HG02642 (cell line): Measurements from ENCODE around the gene MRPS35.
"Not testable (repeated sequence)": the region's sequence is repeated elsewhere in the genome, so short reads cannot be mapped to it uniquely, and the experiment has no call there.

Experiments
- ATAC-seq: cut with Tn5 transposase; IDR thresholded peaks from one replicate; pipeline ENCODE4 v1.9.1; 2021; ENCODE audit warnings: mild to moderate bottlenecking; ENCODE audit not compliant: unreplicated experiment, poor library complexity

Gene MRPS35

DNA sequence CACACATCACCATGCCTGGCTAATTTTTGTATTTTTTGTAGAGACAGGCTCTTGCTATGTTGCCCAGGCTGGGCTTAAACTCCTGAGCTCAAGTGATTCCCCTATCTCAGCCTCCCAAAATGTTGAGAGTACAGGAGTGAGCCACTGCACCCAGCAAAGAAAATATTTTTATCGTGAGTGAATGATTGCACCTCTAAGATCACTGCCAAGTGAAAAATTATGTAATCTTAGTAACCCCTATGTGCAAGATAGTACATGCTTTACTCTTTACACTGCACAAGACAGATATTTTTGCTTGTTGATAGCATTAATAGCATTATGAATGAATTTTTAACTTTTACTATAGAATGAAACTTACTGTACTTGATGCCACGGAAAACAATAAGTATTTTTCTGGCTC is 3.4 kb upstream of the MRPS35 start:
- ATAC-seq: no peak

DNA sequence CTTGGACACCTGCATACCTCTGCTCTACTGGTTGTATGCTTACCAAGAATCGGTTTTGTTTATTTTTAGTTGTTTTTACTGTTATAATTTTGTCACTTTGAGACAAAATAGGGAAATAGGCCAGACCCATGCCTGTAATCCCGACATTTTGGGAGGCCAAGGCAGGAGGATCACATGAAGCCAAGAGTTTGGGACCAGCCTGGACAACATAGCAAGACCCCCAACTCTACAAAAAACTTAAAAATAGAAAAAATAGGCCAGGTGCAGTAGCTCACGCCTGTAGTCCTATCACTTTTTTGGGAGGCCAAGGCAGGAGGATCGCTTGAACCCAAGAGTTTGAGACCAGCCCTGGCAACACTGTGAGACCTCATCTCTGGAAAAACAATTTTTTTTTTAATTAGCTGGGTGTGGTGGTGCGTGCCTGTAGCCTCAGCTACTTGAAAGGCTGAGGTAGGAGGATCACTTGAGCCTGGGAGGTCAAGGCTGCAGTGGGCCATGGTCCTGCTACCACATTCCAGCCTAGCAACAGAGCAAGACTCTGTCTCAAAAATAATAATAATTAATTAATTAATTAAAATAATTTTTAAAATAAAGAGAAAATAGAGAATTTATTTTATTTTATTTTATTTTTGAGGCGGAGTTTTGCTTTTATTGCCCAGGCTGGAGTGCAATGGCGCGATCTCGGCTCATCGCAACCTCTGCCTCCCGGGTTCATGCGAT is 1.3 kb upstream of the MRPS35 start:
- no peak for ATAC-seq

DNA sequence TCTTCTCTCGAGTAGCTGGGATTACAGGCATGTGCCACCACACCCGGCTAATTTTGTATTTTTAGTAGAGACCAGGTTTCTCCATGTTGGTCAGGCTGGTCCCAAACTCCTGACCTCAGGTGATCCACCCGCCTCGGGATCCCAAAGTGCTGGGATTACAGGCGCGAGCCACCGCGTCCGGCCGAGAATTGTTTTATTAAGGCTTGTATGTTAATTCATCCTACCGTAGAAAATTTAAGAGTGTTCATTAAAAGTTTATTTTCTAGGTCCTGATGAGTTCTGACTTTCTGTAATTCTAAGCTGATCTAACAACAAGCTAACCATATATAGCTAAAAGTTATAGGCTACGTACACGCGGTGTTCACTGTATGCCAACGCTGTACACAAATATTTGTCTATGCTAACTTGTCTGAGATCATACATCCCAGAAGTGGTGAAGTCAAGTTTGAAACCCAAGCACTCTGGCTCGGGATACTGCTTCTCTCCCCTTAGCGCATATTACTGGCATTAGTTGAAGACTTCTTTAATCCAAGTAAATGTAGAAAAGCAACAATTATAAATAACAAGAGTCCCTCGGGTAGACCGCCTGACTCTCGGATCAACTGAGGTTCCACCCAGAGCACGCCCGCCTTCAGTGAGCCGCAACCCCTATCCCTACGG is 570 bp upstream of the MRPS35 start:
- ATAC-seq: peak; percentile 45

DNA sequence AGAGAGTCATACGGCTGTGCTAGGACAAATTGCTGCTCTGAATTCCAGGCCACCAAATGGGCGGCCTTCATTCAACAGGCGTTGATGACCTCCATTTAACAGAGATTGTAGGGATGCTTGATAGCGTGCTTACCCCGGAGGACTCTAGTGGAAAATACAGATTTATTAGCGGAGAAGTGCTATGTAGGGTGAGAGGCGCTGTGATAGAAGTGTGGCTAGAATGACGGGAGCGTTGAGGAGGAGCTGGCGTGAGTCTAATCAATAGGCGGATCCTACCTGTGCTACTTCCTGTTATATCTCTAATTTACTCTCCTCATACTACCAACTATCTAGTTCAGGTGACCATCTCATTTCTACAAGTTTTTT is 668 bp downstream of the MRPS35 start:
- ATAC-seq: peak; percentile 20

DNA sequence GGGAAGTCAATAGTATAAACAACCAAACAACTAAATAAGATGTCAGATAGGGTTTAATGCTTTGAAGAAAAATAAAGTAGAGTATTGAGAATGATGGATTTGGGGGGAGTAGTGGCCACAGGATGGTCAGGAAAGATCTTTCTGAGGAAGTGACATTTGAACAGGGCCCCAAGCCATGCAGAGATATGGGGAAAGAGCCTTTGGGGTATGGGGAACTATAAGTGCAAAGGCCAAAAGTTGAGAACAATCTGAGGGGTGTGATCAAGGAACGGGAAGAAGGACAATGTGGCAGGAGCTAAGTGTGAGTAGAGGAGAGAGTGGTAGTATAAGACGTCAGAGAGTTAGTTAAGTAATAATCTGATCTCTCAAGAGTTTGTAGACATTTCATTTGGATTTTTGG is 1.3 kb downstream of the MRPS35 start:
- ATAC-seq: no peak

DNA sequence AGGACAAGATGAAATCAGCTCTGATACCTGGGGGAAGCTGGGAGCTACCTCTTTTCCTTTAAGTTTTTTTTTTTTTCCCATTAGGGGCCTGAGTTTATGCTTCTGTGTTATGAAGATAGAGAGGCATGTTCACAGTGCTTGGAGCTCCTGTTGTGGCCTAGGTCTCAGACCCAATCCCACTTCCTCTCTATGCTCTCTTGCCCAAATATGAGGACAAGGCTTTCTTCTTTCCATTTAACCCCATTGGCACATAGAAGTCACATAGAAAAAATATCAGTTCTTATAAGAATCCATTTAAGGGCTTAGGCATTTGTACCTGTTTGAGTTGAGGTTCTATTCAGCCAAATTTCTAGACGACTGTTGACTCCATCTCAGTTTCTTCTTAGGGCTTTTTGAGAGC is 12.6 kb downstream of the MRPS35 start:
- no peak for ATAC-seq

DNA sequence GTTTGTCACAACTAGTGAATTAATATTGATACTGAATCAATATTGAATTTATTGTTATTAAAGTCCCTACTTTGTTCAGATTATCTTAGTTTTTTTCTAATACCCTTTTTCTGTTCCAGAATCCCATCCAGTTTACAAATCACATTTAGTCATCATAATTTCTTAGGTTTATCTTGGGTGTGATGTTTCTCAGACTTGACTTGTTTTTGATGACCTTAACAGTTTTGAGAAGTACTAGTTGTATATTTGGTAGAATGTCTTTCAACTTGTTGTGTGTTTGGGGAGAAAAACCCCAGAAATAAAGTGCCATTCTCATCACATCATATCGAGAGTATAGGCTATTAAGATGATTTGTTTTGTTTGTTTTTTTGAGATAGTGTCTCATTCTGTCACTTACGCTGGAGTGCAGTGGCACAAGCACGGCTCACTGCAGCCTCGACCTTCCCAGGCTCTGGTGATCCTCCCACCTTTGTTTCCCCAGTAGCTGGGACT is 19.5 kb downstream of the MRPS35 start:
- ATAC-seq: no peak

DNA sequence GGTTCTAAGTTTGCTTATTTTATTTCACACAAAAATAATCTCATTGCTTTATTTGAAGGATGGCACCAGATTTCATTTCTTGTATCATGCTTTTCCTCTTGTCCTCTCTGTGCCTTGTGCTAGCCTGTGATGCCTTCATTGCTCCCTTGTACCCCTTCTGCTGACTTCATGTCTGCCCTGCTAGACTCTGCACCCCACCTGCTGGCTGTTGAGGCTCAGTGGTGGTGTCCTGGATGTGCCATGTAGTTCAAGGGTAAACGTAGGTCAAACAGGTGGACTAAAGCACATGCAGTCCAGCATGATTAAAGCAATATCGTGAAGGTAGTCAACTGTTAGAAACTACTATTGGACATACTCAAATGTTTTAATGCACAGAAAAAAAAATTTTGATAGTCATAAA is 21.6 kb downstream of the MRPS35 start:
- no peak for ATAC-seq

DNA sequence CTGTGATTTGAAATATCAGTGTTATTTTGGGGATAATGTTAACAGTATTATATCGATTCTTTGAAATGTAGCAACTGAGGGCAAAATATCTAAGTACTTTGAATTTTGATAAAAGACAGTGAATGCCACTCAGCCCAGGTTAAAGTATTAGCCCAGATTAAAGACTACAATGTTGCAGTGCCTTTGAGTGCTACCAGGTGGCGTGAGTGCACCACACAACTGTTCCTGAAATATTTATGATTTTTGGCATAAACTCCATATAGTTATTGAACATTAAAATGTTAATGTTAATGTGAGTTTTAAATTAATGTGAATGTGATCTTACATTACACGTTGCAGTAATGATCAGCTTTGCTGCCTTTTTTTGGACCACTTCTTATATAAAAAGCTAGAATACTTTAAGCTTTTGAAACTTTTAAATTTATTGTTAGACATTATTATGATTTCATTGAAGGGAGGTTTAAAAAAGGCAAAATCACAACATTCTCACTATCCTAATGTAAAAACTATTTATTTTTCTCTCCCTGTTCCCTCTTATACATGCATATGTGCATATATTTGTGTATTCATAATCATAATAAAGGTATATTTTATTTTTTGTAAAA is 22.5 kb downstream of the MRPS35 start:
- no peak for ATAC-seq

DNA sequence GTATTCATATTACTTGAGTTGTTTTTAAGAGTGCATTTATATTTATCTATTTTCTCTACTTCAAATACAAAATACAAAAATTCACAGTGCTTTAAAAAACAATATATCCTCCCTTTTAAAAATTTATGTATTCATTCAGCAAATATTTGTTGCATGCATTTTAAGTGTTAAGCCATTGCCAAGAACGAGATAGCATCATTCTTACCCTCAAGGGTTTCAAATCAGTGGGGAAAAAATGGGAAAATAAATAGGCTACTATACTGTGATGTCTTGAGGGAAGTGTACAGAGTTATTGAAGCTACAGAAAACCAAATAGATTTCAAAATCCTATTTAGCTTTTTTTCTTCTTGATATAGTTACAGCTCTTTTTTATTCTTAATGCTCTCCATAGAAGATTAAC is 23.2 kb downstream of the MRPS35 start:
- ATAC-seq: no peak

DNA sequence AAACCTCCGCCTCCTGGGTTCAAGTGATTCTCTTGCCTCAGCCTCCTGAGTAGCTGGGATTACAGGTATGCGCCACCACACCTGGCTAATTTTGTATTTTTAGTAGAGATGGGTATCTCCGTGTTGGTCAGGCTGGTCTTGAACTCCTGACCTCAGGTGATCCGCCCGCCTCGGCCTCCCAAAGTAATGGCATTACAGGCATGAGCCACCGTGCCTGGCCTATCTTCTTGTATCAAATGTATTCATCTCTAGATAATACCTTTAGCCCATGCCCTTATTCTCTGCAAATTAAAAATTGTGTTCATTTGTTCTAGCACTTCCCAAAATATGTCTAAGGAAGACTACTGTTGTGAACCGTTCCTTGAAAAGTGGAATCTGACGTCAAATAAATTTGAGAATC is 23.7 kb downstream of the MRPS35 start:
- ATAC-seq: not testable (repeated sequence)

DNA sequence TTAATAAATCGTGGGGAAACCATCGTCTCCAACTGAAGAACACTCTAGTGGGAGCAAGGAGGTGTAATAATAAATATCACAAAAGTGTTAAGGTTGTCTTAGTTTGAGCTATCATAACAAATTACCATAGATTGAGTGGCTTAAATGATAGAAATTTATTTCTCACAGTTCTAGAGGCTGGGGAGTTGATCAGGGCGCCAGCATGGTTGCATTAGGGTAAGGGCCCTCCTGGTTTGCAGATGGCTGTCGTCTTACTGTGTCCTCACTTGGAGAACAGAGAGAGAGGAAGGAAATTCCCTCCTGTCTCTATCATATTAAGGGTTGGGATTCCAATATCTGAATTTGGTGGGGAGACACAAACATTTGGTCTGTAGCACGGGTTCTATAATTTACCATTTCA is 33.0 kb downstream of the MRPS35 start:
- no peak for ATAC-seq

DNA sequence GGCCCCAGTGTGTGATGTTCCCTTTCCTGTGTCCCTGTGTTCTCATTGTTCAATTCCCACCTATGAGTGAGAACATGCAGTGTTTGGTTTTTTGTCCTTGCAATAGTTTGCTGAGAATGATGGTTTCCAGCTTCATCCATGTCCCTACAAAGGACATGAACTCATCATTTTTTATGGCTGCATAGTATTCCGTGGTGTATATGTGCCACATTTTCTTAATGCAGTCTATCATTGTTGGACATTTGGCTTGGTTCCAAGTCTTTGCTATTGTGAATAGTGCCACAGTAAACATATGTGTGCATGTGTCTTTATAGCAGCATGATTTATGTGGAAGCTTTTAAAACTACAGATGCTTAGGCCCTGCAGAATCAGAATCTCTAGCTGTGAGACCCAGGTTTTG is 35.1 kb downstream of the MRPS35 start:
- ATAC-seq: not testable (repeated sequence)

DNA sequence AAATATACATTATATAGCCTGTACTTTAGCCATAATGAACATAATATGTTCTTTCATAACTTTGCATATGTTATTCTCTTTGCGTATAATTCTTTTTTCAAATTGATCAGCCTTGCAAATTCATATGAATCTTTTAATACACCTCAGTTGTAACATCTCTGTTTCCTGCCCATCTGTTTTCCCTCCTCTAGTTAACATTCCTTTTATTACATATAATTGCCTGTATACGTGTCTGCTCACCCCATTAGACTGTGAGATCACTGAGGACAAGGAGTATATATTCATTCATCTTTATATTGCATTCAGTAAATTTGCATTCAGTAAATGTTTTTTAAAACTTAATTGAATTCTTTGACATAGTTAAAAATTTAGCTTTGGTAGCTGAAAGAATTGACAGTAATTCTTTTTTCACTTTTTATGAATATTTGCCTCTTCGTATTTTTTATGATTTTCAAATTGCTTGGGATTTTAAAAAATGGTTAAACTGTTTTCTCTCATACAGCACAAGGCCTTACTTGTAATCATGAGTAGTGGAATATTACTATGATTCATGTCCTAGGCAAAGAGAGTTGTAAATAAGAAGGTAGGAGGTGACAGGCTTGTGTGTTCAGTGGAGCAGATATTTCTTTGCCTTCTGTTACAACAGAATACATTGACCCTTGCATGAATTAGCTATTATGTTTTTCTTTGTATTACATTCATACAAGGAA is 36.6 kb downstream of the MRPS35 start:
- no peak for ATAC-seq

DNA sequence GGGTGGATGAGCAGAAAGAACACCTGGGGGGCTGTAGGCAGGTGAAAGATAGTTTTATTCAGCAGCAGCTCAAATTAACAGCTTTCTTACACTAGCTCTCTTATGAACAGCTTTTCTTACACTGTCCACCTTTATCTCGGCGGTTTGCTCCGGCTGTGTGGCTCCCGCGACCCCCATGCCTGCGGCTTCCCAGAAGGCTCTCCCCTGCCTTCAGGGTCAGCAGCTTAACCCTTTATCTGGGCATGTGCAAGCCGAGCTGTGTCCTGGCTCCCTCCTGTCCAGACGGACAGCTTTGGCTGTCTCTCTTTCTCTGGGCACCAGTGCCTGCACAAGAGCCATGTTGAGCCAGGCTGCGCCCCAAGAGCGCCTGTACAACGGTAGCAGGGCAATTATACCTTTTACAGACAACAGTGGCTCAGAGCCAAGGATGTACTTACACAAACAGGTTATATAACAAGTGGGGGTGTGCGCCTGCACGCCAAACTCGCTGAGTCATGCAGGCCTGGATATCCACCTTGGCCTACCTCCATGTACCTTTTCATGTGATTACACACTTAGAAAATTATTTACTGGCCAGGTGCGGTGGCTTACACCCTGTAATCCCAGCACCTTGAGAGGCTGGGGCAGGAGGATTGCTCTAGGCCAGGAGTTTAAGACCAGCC is 40.9 kb downstream of the MRPS35 start:
- ATAC-seq: no peak

DNA sequence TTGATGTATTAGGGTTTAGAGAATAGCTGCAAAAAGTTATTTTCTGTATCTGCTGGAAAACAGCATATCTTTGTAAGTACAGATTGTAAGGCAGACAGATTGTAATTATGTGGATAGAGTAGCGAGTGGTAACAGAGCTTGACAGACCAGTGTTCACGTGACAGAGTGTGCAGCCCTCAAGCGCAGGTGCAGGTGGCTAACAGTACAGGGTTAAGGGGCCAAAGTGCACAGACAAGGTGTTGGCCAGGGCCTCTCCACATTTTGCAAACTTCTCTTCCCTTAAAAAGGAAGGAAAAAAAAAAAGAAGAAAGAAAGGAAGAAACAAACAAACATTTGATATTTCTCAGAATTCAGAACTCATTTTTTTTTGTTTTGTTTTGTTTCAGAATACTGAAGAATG is 44.2 kb downstream of the MRPS35 start:
- ATAC-seq: no peak

DNA sequence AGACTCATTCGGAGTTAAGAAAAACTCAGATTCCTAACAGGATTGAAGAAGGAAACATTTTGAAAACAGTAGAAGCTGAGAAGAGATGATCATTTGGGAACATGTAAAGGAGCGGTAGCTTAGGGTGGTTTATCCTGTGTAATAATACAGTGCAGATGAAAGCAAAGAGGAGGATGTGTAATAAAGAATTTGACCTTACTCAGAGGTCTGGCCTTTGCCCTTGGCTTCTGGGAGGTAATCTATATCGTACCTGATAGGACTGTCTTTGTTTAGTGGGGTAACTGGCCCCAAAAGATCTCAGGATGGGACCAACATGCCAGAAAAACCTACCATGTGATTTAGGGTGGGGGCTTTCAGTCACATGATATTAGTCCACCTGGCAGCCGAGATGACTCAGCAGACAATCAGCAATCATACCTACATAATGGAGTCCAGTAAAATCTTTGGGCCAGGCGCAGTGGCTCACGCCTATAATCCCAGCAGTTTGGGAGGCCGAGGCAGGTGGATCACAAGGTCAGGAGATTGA is 46.1 kb downstream of the MRPS35 start:
- no peak for ATAC-seq

DNA sequence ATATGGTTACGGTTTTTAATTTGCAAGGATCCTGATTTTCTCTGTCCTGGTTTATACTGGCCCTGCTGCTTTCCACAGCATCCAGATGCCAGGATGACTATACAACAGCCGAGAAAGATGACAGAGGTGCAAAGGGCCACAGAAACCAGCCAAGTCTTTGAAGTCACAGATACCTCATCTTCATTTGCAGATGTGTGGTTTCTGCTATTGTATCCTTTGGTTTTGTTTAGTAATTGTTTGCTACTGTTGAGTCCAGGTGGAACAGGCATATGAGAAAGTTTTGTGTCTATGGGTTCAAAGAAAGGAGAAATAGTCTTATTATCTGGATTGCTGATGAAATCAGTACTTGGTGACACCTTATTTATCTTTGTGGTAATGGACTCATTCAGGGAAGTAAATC is 52.1 kb downstream of the MRPS35 start:
- no peak for ATAC-seq

DNA sequence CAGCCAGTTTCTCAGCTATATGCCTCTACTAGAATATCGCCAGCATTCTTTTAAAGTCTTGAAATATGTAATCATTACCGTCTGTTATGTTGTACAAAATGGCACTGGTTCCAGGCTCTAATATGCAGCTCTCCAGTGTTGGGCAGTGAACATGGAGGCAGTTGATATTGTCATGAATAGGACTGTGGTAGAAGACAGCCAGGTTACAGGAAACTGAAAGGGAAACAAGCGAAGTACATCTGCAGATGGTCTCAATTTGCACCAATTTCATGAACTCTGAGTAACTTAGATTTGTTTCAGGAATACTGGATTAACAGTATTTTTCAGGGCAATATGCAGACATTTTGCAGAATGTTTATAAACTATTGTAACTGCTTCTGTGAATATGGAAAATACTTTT is 56.0 kb downstream of the MRPS35 start:
- no peak for ATAC-seq

DNA sequence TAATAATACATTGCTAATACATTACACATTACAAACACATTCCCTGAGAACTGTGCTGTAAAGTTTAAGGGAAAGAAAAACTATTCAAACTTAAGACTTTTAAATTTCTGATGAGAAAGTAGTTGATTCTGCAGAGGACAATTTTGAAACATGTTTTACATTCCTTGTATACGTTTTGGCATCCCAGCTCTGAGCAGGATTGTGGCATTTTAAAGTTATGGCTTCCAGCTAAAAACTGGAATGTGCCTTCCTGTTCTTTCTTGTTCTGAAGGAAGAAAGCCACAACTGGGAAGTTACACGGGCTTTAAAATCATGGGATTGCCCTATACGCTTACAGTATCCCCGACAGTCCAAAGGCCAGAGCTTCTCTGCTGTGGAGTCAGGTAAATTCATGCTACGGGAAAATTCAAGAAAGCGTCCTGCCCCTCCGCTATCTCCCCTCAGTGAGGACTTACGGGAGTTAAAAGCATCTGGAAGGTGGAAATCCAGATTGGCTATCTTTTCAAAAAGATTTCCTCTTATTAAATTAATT is 58.6 kb downstream of the MRPS35 start:
- no peak for ATAC-seq
